ENCODE measurements around the gene C9.
"Not testable (repeated sequence)": the region's sequence is repeated elsewhere in the genome, so short reads cannot be mapped to it uniquely, and the experiment has no call there.

DNA sequence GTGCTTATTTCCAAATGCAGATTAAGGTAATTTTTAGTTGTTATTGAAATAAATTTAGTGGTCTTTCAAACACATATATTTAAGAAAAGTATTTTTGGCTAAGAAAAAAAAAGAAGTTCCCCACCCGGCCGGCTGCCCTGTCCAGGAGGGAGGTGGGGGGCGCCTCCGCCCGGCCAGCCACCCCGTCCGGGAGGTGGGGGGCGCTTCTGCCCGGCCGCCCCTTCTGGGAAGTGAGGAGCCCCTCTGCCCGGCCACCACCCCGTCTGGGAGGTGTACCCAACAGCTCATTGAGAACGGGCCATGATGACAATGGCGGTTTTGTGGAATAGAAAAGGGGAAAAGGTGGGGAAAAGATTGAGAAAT lies 91.4 kb downstream of the C9 start:
- TF ChIP-seq POLR2A (IDR thresholded peaks at IDR 0.05) = not testable (repeated sequence)
- TF ChIP-seq, protein P1, sequence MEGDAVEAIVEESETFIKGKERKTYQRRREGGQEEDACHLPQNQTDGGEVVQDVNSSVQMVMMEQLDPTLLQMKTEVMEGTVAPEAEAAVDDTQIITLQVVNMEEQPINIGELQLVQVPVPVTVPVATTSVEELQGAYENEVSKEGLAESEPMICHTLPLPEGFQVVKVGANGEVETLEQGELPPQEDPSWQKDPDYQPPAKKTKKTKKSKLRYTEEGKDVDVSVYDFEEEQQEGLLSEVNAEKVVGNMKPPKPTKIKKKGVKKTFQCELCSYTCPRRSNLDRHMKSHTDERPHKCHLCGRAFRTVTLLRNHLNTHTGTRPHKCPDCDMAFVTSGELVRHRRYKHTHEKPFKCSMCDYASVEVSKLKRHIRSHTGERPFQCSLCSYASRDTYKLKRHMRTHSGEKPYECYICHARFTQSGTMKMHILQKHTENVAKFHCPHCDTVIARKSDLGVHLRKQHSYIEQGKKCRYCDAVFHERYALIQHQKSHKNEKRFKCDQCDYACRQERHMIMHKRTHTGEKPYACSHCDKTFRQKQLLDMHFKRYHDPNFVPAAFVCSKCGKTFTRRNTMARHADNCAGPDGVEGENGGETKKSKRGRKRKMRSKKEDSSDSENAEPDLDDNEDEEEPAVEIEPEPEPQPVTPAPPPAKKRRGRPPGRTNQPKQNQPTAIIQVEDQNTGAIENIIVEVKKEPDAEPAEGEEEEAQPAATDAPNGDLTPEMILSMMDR (IDR thresholded peaks at IDR 0.05) = not testable (repeated sequence)

Data from testis (tissue), 2 donors.